GM18517 (cell line): Measurements from ENCODE around the gene SYNM.
"Not testable (repeated sequence)": the region's sequence is repeated elsewhere in the genome, so short reads cannot be mapped to it uniquely, and the experiment has no call there.

Experiments used
- ATAC-seq: cut with Tn5 transposase; IDR thresholded peaks from one replicate; pipeline ENCODE4 v1.9.1; 2021; ENCODE audit warnings: mild to moderate bottlenecking, moderate library complexity; ENCODE audit not compliant: unreplicated experiment

The SYNM gene

DNA sequence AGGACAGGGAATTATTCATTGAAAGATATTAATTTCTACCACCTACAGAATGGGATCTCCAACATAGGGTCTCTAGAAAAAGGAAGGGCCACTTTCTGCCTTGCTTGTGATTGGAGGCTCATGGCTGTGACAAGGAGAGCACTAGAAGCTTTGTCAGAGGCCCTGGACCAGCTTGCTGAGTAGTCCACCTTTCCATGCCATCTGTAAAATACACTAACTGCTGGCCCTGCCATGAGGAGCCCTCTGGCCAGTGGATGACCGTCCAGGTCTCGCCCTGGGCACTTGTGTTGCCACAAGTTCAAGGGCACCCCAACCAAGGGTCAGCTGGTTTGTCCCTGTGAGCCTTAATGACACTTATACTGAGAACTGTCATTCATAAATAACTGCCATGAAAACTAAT is 1.6 kb upstream of the SYNM start:
- ATAC-seq = no peak

DNA sequence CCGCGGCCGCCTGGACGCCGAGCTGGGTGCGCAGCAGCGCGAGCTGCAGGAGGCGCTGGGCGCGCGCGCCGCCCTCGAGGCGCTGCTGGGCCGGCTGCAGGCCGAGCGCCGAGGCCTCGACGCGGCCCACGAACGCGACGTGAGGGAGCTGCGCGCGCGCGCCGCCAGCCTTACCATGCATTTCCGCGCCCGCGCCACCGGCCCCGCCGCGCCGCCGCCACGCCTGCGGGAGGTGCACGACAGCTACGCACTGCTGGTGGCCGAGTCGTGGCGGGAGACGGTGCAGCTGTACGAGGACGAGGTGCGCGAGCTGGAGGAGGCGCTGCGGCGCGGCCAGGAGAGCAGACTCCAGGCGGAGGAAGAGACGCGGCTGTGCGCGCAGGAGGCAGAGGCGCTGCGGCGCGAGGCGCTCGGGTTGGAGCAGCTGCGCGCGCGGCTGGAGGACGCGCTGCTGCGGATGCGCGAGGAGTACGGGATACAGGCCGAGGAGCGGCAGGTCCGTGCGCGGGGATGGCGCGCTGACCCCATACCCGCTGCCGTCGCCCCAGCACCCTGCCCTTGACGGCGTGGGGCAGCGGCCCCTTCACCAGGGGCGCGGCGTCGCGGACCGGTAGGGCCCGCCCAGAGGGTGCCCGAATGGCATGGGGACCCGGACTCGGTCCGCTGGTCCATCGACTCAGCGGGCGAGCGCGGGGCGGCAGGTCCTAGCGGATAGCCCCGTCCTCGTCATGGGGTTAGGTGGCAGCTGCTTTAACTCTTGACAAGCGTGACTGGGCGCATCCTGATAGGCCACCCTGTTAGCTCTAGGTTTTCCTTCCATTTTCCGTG is 848 bp downstream of the SYNM start:
- peak; percentile 28 for ATAC-seq

DNA sequence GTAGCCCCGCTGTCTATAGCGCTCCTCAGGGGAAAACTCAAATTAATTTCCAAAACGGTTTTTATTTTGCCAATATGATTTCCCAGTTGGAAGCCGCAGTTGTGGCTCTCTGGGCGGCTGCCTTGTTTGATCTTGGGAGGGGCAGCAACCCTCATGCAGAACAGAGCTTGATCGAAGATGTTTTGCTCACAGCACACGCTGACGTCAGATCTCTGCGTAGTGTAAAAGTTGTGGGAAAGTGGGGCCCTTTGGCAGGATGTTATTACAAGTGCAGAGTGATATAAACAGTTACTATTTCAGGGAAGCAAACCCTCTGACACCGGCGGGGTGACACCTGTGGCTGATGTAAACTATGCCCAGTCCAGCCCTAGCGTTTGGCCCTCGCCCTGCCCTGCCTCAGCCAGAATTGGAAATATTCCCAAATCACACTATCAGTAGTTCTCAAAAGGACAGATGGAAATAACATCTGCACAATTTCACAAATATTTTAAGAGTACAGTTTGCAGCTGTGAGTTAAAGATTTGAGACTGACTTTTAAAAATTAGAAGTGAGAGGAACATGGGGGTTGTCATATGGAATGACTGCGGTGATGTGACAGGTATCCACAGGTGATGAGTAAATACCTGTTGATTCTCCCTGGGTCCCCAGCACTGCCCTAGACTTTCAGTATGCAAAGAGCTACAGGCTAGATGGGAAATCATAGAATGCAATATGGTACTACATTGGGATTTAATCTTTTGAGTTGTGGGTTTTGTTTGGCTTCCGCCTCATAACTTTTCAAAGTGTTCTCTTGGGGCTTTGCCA is 1.7 kb downstream of the SYNM start:
- ATAC-seq = no peak

DNA sequence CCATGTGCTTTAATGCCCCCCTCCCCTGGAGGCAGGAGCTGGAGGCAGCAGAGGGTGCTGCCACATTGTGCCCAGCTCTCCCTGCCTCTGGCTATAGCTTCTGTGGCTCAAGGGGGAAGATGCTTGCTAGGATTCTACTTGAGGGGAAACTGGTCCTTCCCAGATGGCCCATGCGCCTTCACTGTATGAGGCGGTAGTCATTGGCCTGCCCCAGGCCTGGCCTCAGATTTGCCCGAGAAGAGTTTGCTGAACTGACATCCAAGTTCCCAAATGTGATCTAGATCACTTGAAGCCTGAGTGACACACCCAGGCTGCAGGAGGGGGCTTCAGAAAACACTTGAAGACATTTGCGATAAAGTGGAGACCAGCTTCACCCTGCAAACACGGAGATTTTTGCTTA is 4.1 kb downstream of the SYNM start:
- no peak for ATAC-seq

DNA sequence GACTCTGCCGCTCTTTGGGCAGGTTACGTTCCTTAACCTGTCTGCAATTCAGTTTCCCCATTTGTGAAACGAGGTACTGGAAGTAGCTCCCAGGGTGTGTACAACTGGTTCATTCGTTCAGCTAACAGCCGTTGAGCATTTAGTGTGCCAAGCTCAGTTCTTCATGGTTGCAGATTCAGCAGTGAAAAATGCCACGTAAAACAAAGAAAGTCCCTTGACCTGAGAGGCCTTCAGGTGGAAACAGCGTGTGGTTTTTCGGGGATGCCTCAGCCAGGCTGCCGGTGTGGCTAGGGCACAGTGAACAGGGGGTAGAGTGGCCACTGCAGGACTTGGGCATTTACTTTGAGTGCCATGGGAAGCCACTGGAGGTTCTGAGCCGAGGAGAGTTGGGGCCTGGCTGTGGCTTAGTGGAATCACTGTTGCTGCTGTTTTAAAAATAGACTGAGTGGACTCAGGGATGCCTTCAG is 4.7 kb downstream of the SYNM start:
- no peak for ATAC-seq

DNA sequence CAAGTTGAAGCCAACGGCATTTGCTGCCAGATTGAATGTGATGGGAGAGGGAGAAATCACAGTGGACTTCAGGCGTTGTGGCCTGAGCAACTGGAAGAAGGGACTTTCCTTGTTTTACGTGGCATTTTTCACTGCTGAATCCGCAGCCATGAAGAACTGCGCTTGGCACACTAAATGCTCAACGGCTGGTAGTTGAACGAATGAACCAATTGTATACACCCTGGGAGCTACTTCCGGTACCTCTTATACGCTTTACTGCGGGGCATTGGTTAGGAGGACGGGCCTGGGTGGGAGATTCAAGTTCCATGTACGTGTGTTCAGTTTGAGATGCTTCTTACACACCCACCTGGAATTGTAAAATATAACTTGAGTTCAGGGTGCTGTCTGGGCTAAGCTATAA is 5.2 kb downstream of the SYNM start:
- no peak for ATAC-seq

DNA sequence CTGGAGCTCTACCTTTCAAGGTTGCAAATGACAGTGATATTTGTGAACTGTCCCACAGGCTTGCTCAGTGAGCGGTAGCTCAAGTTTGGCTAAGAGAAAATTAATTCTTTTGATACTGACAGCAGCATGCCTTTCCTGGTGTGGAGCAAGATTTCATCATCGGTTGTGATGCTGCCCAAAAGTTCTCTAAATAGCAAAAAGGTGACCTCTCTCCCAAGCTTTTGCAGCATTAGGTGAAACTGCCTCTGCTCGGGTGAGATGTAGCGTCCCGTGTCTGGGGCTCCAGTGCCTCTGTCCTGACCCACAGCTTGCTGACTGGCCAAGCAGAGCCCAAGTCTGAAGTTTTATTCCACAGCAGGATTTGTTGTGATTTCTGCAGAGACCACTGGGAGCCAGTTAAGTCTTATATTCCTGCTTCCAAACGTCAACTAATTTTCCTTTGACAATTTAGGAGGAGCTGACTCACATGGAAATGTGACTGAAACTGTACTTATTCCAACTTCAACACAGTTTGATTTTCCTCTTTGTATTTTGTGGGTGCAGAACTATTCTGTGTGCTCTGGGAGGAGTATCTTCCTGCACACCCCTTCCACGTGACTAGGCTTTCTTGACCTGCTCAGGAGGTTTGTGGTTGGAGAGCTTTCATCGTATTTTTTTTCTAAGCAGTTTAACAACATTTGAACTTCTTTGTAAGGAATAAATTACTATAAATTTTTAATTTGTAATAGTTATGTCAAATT is 5.9 kb downstream of the SYNM start:
- no peak for ATAC-seq

DNA sequence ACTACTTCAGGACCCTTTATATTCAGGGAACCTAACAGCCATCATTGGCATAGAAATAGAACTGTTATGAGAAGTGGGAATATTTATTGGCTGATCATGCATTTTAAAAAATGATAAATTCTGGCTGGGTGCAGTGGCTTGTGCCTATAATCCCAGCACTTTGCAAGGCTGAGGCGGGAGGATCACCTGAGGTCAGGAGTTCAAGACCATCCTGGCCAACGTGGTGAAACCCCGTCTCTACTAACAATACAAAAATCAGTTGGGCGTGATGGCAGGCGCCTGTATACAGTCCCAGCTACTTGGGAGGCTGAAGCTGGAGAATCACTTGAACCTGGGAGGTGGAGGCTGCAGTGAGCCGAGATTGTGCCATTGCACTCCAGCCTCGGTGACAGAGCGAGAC is 6.8 kb downstream of the SYNM start:
- ATAC-seq = not testable (repeated sequence)

DNA sequence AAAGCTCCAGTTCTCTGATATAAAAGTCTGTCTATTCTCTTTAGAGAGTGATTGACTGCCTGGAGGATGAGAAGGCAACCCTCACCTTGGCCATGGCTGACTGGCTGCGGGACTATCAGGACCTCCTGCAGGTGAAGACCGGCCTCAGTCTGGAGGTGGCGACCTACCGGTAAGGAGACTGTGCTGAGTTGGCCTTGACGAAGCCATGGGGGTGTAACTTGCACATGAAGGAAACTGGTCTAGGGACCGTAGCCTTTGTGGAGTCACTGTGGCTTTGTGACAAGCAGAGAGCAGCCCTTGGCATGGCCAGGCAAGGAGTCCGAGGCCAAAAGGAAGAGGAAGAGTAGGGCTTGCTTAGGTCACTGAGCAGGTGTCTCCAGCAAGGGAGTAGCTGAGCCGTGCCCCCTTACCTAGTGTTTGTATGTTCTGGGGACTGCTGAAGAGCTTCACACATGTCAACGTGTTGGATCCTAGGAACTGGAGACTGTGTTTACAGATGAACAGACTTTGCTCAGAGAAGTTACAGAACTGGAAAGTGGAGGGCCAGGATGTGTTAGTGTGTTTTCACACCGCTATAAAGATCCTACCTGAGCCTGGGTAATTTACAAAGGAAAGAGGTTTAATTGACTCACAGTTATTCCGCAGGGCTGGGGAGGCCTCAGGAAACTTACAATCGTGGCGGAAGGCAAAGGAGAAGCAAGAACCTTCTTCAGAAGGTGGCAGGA is 8.8 kb downstream of the SYNM start:
- ATAC-seq = no peak

DNA sequence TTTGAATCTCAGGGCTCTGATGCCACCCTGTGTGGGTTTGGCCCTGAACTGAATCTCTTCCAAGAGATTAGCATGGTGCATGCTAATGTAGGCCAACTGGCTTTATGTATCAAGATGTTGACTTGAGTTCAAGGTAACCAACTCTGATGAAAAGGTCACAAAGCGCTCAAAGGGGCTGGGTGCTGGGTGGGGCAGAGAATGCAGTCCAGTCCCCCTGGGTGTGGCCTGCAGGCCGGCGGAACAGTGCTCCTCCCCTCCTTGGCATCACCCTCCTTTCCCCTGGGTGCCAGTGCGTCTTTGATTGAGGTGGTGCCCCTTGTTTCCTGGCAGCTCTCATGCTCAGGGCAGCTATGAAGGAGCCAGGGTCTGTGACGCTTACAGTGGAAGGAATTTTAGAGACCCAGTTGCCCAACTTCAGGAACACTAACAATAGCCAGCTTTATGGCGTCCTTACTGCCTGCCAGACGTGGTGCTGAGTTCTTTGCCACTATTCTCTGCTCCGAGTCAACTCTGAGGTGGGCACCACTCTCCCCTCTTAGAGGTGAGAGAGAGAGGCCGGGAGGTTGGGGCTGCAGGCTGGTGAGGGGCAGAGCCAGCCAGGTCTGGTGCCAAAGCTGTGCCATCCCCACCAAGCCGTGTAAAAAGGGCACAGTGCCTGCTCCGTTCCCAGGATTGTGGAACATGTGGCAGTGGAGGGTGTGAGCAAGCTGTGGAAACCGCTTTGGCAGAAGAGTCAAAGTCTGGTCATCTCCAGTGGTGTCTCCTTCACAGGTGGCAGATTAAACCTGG is 9.8 kb downstream of the SYNM start:
- no peak for ATAC-seq

DNA sequence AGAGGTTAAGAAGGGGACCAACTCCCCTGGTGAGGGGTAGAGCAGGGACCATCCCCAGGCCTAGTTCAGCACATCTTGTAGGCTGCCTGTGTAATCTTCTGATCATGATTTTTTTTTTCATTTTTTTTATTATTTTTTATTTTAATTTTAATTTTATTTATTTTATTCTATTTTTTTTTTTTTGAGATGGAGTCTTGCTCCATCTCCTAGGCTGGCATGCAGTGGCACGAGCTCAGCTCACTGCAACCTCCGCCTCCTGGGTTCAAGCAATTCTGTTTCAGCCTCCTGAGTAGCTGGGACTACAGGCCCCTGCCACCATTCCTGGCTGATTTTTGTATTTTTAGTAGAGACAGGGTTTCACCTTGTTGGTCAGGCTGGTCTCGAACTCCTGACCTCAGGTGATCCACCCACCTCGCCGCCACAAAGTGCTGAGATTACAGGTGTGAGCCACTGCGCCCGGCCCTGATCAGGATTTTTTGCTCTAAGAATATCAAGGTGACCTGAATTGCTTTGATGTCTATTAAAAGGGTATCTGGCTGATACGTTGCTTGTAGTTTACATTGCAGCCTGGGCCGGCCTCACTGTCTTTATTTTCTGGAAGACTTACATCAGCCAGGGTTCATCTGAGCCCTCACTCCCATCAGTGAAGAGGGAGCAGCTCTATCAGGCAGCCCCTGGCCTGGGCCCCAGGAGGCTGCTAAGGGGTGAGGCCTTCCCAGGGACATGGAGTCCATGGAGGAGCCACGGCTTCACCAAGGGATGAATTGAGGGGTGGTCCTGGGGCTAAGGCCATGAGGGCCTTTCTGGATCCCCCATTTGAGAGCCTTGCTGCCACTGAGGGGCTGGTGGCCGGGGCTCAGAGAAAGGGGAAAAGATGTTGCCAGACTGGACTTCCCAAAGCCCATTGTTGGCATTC is 10.7 kb downstream of the SYNM start:
- no peak for ATAC-seq

DNA sequence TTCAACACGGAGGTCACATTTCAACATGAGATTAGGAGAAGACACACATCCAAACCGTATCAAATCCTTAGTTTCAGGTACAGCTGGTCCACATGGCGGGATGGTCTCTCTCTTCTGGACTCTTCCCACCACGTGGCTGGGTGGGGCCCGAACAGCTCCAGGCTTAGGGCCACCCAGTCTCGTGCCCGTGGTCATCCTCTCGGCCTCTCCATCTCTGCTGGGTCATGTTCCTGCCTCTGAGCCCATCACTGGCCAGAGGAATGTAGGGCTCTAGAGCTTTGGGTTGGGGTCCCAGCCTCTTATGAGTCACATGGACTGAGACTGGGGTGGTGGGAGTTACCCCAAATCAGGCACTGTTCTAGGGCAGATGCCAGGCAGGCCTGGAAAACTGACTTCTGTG is 12.2 kb downstream of the SYNM start:
- no peak for ATAC-seq

DNA sequence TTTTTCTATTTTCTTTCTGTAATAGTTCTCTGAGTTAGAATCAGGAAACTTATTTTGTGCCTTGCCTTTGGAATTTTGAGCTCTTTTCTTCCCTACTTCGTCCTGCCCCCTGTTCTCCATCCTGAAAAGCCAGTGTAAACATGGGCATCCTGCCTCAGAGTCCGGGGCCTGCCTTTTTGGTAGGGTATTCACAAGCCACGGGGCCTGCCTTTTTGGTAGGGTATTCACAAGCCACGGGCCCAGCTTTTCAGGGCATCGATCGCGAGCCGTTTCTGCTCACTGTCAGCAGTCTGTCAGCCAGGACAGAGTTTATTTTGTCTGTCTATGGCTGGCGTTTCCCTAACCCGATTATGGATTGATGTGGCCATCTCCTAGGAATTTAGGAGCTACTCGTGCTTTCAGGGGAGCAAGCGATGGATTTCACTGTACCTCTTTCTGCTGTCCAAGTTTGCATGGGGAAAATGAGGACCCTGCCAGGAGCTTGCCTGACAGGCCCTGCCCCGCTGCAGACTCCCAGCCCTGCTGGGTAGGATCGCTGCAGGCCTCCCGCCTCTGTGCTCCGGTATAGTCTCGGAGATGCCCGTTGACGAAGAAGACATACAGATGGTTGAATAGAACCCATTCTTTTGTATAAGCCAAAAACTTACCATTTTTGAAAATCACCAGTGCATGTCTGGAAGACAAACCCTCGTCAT is 12.8 kb downstream of the SYNM start:
- ATAC-seq = no peak

DNA sequence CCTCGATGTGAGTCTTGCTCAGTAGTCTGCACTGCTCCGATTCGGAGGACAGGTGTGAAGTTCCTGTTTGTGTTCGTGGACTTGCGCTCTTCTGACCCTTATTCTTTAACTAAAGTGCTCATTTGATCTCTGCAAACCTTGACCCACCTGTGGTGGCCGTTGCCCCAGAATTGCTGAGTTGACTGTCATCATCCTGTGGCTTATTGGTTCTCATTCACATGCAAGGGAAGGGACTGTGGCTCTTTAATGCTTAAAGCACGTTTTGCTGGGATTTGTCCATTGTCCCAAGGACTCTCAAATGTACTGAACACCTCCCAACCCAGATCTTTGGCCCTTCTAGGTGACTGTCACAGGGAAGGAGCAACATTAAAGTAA is 13.4 kb downstream of the SYNM start:
- no peak for ATAC-seq

DNA sequence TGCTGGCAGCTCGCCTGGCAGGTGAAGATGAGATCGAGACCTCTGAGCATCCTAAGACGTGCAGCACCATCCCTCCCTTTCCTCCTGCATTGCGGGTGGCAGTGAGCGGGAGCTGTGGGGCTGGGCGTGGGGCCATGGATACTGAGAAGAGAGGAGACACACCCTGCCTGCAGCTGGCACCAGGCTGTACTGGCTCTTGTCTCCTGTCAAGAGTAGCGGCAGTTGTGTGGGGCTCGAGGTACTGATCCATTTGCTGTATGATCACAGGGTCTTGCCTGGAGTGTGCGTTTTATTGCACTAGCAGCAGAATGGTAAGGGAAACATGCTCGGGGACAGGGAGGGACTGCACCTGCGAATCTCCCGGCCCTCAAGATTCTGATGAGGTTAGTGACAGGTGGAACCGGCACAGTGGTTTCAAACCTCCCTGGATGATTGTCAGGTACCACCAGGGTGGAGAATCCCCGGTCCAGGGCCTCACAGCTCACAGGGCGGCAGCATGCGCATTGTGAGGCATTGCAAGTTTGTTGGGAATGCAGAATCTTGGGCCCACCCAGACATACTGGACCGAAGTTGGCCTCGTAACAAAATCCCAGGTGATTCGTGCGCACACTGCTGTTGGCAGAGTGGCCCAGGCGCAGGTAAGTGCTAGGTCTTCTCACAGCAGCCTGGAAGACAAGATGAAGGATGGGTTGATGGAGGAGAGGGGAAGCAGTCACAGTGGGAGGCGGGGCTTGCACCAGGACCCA is 14.1 kb downstream of the SYNM start:
- ATAC-seq = no peak

DNA sequence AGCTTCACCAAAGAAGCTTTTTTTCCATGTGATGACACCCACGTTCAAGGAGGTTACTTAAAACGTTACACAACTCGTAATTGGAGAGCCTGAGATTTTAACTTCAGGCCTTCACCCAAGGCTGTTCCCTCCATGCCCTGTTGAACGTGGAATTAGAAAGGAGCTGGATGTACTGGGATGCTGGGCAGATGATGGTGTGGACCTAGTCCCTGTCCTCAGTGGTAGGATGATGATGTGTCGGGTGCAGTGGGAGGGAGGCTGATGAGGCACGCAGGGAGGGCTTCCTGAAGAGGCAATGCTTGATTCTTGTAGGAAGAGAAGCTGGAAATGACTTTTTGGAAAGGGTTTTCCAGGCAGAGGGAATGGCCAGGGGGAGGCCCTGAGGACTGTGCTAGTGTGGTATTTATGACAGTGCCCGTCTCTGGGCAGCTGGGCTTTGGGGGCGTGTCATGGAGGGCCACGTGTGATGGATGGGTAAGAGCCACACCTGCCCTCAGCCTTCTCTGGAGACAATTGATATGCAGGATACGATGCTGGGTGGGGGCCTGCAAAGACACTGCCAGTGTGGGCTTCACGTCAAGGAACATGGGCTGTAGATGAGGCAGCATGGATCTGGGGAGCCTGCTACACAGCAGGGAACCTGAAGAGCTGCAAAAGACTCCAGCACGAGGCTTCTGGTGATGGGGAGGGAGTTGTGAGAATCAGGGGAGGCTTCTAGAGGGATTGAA is 15.3 kb downstream of the SYNM start:
- no peak for ATAC-seq

DNA sequence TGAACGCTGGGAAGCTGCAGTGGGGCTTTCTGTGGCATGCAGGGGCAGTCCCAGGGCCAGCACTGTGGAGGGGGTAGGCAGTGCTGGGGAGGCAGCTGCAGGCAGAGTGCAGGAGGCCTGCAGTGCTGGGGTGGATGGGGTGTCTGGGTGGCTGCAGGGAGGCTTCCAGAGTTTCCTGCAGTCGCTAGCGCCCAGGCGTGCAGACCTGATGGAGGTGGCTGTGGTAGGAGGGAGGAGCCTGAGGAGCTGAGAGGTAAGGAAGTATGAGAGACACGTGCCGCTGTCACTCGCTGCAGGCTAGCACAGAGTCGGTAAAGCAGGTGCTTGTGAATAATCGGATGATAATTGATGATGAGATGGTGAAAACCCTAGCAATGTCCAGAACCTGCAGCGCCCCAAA is 16.3 kb downstream of the SYNM start:
- ATAC-seq = no peak
